NCI-H2107 treated with DMSO at 0.1 percent for 48 hours (cell line): ENCODE results near the gene ALCAM.

ENCODE experiments used
- DNase-seq: peaks from one replicate; lab custom pipeline; 2025; ENCODE audit not compliant: unreplicated experiment; lab: John Stamatoyannopoulos, UW

ALCAM gene

GRCh38 chr3:105619651-105620050 is 252.9 kb downstream of the ALCAM start:
- DNase-seq, result no peak

DNA sequence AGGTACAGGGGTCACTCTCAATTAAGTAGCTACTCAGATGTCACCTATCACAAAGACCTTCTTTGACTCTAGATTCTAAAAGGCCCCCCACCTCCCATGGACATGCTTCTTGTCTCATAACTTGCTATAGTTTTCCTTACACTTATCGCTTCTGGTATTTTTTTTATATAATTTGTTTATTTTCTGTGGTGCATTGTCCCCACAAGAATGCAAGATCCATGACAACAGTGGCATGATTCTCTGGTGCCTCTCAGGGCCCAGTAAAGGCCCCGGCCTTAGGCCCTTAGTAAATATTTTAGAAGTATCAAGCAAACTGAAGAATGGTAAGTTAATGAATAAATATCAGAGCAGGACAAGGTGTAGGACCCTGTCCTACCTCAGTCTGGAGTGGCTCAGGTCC is 253.5 kb downstream of the ALCAM start:
- DNase-seq, result no peak

GRCh38 chr3:105622169-105622568 is 255.5 kb downstream of the ALCAM start:
- DNase-seq, result no peak
